HG03575 (cell line): Measurements from ENCODE around the gene CFAP97D1.

Experiments used
- ATAC-seq: cut with Tn5 transposase; IDR thresholded peaks from one replicate; pipeline ENCODE4 v1.9.1; 2021; ENCODE audit not compliant: unreplicated experiment, insufficient number of reproducible peaks, low FRiP score; ENCODE audit errors: extremely low read depth

CFAP97D1 gene

GRCh38 chr17:43780135-43780534 is at the start of gene CFAP97D1:
Gene CFAP97D1 (plus strand): TSS chr17:43780435. CDS start chr17:43780463, 28 bp downstream.
- ATAC-seq, result no peak

- no peak for ATAC-seq
Measured at GRCh38 chr17:43732958-43733357, 47.3 kb upstream of the CFAP97D1 start.

- ATAC-seq, result no peak
Measured at GRCh38 chr17:43733956-43734355, 46.3 kb upstream of the CFAP97D1 start.

- ATAC-seq, result no peak
Measured at GRCh38 chr17:43734376-43734775, 45.9 kb upstream of the CFAP97D1 start.

GRCh38 chr17:43736389-43736788 is 43.8 kb upstream of the CFAP97D1 start:
- no peak for ATAC-seq

GRCh38 chr17:43737722-43738121 is 42.5 kb upstream of the CFAP97D1 start:
- no peak for ATAC-seq

- ATAC-seq, result no peak
Measured at GRCh38 chr17:43740541-43740940, 39.7 kb upstream of the CFAP97D1 start.

- ATAC-seq, result no peak
Measured at GRCh38 chr17:43741636-43742035, 38.6 kb upstream of the CFAP97D1 start.

- no peak for ATAC-seq
Measured at GRCh38 chr17:43745541-43745940, 34.7 kb upstream of the CFAP97D1 start.

- ATAC-seq, result no peak
Measured at GRCh38 chr17:43750153-43750552, 30.1 kb upstream of the CFAP97D1 start.

GRCh38 chr17:43753493-43754129 is 26.6 kb upstream of the CFAP97D1 start:
- ATAC-seq, result no peak

- ATAC-seq, result no peak
Measured at GRCh38 chr17:43754947-43755346, 25.3 kb upstream of the CFAP97D1 start.

- ATAC-seq, result no peak
Measured at GRCh38 chr17:43755389-43755875, 24.8 kb upstream of the CFAP97D1 start.

GRCh38 chr17:43756201-43756600 is 24.0 kb upstream of the CFAP97D1 start:
- ATAC-seq, result no peak

GRCh38 chr17:43757171-43757660 is 23.0 kb upstream of the CFAP97D1 start:
- no peak for ATAC-seq

GRCh38 chr17:43758086-43758485 is 22.1 kb upstream of the CFAP97D1 start:
- ATAC-seq, result no peak

- no peak for ATAC-seq
Measured at GRCh38 chr17:43758497-43759174, 21.6 kb upstream of the CFAP97D1 start, which contains the start of gene SOST. Gene SOST (minus strand): TSS chr17:43758791. CDS start chr17:43758741, 50 bp downstream.

GRCh38 chr17:43759836-43760235 is 20.4 kb upstream of the CFAP97D1 start:
- ATAC-seq, result no peak

- no peak for ATAC-seq
Measured at GRCh38 chr17:43760254-43760852, 19.9 kb upstream of the CFAP97D1 start.
